Left colon (tissue), 2 donors: ENCODE data around the gene ST8SIA1. TPM values are rescaled to one million over a fixed set of nuclear protein-coding genes. Genes with fewer than 3 reads are reported as not detected.
A peak's percentile ranks its signal among the peaks of the same experiment; 100 is the strongest.

Experiments used
- ATAC-seq: fragments of 200-7000 bp; cut with Tn5 transposase; one replicate; pipeline ENCODE4 v1.9.1; 2020; ENCODE audit warnings: mild to moderate bottlenecking, moderate library complexity
- DNase-seq, 2 donors: peaks; one replicate each; pipeline ENCODE4 v3.0.0-alpha.2; 2020
- intact Hi-C, 2 donors: fragments of 100-400 bp; cut with DNase I in 1 of 2; cut with micrococcal nuclease in 1 of 2; formaldehyde crosslinking; loops; one replicate each; pipeline versions ENCODE4 v1.11.2 to v1.14.0; 2022; cut with DNase I, micrococcal nuclease
- total RNA-seq, 2 donors: library from RNA; stranded (reverse); fragmentation: NEBNext Ultra II Directional; extraction: Animal tissue kit (Norgen Biotek cat#: 25700); gene quantifications; one replicate each; pipeline ENCODE4 v1.2.1, GENCODE V29; 2021
- donor health status: DM: no; HTN: no; CAD: no.
- donor health status: DM: yes; HTN: yes; CAD: no.

Gene ST8SIA1
- total RNA-seq, 2 donors from 2014 or later = 1.0 to 4.9 TPM

DNA sequence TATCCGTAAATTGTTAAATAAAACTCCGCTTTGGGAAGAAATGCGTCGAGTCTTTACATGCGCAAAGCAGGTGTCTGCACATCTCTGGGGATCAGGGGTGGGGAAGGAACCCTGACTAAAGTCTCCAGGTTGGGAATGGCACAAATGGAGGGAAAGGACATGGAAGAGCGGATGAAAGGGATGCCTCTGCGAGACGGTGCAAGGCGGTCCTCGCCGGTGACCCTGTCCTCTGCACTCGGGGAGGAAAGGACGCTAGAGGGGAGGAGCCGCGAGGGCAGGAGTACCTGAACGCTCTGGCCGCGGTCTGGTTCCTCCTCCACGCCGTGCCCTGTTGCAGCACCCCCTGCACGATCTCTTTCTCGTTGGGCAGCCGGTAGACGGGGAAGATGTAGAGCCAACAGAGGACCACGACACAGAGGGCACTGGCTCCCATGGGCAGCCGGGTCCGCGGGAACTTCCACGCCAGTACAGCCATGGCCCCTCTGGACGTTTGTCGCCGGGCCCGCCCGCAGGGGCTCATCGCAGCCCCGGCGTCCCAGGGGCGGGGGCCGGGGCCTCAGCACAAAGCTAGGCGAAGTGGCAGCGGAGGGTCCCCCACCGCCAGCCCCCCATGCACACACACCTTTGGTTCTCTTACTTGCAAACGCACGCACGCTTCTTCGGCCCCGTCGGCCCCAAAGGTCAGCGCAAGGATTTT lies 646 bp downstream of the ST8SIA1 start:
- intact Hi-C loops = loop anchor here in 1 of 2 donors (10.0 kb wide), 2 partner anchors 111 to 249 kb away; no protein-coding TSS in a partner anchor
- DNase-seq (peak in 1 of 2 donors; percentile 17), ATAC-seq (peak; percentile 30)

DNA sequence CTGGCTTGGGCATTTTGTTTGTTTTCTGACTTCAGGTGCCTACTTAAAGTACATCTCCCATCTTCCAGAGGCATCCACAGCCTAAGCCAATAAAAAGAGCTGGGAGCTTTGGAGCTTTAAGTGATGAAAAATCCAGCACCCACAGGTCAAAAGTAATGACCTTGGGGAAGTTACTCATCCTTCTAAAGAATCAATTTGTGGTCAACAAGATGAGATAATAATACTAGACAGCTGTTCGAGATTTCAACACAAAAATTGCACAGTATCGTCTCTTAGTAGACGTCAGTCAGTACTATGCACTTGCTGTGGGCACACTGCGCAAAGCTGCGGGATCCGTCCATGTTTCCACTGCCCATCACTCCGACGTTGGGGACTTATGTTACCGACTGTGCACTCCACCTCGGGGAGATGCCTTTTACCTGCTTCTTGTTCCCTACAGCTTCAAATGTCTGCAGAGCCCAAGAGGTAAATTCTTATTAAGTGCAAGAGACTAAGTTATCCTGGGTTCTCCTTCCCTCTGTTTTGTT lies 1.3 kb downstream of the ST8SIA1 start:
- ATAC-seq (no peak), DNase-seq (no peak)
- intact Hi-C loops = loop anchor here in 1 of 2 donors (10.0 kb wide), 2 partner anchors 112 to 248 kb away; no protein-coding TSS in a partner anchor

DNA sequence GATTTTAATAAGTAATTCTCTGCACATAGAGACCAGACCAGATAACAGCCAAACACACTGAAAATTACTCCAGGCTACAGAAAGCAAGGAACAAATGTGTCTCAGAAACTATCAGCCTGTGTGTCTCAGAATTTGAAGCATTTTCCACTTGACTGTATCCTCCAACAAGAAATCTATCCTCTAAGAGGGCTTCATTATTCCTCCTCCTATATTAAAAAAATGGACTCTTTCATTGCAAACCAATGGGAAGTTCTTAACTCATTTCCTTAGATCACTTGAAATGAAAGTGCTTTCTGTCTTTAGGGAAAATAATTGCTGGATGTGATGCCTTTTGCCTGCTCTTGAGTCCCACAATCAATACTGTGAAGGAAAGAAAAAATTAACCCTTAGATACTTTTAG lies 2.3 kb downstream of the ST8SIA1 start:
- no peak for DNase-seq
- intact Hi-C loops = loop anchor here in 1 of 2 donors (10.0 kb wide), 2 partner anchors 113 to 247 kb away; no protein-coding TSS in a partner anchor
- ATAC-seq = no peak

DNA sequence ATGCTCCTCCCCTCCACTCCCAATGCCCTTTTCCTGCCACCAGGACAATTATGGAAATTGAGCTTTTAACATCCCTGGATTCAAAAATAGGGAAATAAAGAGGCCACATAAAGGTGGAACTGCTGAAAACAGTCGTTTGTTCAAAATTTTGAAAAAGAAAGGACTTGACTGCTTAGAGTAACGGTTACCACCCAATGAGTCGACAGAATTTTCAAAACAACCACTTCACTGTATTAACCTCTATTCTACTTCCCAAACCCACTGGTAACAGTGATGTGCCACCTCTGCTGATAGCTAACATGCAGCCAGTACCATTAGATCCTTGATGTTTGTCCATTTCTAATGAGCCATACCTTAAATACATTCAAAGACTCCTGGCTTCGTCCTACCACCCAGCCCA lies 4.9 kb downstream of the ST8SIA1 start:
- DNase-seq (no peak), ATAC-seq (no peak)
- intact Hi-C loops = loop anchor here in 1 of 2 donors (10.0 kb wide), 2 partner anchors 115 to 245 kb away; no protein-coding TSS in a partner anchor

DNA sequence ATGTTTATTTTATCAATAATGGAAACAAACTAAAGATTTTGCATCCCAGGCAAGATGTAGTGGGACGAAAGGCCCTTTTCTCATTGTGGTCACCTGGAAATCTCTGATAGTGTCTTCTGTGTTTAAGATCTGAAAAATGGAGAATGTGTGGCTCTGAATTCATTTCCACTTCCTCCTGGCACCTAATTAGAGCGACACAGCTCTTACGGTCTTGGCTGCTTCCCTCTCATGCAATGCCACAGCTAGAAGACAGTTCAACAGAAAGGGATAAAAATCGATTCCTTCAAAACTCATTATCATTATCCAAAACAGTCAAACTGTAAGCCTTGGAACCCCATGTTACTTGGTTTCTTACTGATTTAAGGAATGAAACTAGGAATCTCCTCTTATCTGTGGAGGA lies 9.3 kb downstream of the ST8SIA1 start:
- DNase-seq = no peak
- ATAC-seq = no peak
- intact Hi-C loops = no loop called here

DNA sequence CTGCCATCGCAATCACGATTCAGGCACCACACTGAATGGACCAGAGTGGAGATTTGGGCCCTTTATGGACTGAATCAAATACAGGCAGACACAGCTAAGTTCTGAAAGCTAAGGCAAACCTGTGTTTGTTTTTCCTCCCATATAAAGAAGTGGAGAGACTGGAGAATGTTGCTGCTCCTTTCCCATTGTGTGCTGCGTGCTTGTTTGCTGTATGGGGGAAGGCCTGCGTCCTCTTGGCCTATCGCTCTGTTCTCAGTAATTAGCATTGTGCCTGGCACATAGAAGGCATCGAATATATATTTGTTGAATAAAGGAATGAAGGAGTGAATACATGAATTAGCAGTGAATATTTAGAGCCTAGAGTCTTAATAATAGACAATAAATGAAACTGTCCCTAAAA lies 12.4 kb downstream of the ST8SIA1 start:
- intact Hi-C loops = no loop called here
- DNase-seq = no peak
- no peak for ATAC-seq

DNA sequence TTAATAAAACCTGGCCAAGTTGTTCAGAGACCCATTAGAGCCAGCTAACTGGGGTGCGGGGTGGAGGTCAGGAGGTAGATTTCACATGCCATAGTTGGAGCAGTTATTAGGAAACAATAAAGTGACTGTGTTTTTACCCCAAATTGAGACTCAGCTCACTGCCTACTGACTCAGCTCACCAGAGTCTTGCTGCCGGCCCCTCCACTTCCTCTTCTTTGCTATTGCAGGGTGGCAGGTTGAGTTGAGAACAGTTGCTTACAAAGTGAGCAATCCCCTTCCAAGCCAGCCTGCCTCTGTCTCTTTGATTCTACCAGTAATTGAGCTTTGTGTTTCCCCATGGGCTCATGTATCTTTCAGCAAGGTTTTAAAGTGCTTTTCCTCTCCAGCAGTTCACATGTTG lies 12.9 kb downstream of the ST8SIA1 start:
- intact Hi-C loops = no loop called here
- ATAC-seq (no peak), DNase-seq (no peak)

DNA sequence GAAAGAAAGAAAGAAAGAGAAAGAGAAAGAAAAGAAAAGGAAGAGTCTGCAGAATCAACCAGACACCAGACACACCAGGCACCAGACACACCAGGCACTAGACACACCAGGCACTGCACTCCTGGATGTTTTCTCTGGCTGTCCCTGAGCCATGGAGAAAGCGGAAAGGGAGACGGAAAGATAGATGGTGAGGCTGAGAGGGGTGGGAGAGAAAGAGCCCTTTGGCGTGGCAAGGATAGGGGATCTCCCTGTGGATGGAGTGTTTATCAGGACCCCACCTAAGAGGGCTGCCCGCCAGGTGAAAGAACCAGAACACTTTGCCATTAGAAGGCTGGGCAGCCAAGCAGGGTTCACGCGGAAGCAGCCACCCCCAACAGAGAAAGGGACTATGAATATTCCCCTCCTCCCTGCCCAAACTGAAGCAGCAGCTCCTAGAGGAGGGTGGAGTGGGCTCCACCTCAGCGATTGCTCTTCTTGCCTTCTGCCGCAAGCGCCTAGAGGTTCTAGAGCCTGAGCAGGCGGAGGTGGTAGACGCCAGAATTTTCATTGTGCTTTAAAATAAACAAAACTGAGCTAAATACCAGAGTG lies 13.4 kb downstream of the ST8SIA1 start:
- no peak for DNase-seq
- ATAC-seq = no peak
- intact Hi-C loops = no loop called here

DNA sequence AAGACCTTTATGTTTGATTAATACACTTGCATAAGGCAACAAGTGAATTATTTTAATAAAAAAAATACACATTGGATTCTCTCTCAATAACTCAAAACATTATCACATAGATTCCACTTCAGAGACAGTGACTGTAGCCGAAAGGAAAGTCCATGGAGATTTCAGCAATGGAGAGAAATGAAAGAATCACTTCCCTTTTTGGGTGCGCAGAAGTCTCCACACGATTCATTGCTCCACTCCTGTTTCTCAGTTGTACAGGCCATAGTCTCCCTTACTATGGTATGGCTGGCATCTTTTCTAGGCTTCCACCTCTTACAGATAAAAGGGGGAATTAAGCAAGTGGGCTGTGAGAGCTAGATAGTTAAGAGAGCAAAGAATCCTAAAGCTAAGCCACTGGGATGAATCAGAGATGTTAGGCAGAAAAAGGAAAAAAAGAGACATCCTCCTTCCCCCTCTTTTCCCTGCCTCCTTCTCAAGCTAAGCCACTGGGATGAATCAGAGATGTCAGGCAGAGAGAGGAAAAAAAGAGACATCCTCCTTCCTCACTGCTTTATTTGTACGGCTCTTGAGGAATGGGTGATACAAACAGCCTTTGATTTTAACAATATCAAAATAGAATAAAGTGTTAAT lies 16.3 kb downstream of the ST8SIA1 start:
- ATAC-seq (no peak), DNase-seq (no peak)
- intact Hi-C loops = no loop called here

DNA sequence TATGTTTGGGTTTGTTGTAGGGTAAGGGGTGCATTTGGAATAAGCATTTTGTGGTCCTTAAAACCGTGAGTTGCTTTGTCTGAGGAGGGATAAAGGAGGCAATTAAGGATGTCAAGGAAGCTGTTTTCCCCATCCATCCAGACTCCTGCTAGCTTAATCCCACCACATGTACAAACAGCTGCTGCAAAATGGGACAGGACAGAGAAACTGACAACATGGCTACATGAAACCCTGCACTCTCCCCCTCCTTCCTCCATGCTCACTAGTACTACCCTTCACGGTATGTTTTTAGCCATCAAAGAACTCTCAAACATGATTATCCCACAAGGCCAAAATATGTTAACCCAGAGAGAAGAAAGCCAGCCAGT lies 20.6 kb downstream of the ST8SIA1 start:
- DNase-seq = no peak
- ATAC-seq = no peak
- intact Hi-C loops = no loop called here

DNA sequence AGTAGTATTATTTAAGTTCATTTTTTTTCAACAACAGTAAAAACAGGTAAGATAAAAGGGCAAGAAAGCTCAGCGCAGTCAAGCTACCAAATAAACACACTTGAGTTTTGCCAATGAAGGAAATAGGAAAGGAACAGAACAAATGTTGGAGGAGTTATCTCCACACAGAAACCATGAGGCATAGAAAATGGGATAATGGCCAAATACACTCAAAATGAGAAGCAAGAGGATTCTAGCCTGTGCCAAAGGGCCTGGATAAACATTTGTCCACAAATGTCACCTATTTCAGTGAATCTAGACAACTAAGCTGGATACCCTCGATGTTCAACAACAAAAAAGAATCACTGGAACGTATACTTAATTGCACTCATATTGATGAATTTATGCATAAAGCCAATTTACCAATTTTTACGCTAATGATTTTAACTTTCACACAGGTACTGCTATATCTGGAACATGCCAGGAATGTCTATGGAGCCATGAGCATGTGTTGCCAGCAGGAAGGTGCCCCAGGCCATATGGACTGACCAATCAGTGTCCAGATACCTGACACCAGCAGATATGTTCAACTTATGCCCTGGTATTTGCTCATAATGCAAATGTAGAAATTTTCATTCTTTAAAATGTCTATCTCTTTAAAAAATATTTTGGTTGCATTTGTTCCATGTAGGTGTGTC lies 21.1 kb downstream of the ST8SIA1 start:
- intact Hi-C loops = no loop called here
- ATAC-seq = no peak
- no peak for DNase-seq

DNA sequence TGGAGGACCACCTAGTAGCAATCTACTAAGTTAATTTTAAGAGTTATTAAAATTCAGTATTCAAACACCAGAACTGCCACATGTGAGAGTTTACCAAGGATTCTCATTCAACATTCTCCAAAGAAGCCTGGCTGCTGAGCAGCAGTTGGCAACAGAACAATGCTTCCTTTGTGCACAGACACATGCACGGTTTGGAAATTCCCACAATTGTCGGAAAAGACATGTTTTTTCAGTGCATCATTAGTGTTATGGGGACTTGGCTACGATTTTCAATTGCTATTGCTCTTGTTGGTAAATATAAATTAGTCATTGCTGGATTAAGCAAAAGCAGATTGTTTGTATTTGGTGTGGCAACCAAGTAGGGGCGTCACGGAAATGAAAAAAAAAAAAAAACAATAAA lies 22.2 kb downstream of the ST8SIA1 start:
- intact Hi-C loops = no loop called here
- ATAC-seq = no peak
- no peak for DNase-seq

DNA sequence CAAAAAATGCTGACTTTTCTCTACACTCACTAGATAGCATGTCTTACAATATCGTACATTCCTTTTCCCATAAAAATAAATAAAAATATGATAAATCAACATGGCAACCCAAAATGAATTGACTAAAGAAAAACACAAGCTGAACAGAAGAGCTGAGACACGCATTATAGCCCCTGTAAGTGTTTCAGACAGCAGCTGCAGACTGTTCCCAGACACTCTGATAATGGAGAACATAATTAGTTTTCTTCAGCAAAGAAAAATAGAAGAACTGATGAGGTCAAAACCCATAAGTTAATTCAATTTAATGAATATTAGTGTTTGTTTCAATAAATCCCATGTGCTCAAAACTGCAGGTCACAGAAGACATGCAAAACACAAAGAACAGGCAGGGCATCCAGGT lies 23.8 kb downstream of the ST8SIA1 start:
- ATAC-seq (no peak), DNase-seq (no peak)
- intact Hi-C loops = no loop called here

DNA sequence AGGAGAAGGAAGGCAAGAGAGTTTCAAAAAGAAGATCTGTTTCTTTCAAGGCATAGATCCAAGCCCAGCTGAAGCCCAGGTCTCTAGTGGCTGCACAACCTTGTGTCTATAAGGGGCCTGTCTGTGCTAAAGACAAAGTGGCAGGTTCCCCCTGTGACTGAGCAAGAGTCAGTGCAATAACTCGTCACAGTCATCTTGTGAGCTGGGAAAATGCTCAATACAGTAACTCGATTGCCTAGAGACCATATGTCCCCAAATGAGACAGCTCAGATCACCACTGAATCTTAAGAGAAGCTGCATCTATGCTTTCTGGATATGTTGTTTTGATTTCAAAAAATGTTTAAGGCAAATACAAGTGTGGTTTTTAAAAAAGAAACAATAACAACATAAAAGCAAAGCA lies 24.2 kb downstream of the ST8SIA1 start:
- intact Hi-C loops = no loop called here
- ATAC-seq (no peak), DNase-seq (no peak)

DNA sequence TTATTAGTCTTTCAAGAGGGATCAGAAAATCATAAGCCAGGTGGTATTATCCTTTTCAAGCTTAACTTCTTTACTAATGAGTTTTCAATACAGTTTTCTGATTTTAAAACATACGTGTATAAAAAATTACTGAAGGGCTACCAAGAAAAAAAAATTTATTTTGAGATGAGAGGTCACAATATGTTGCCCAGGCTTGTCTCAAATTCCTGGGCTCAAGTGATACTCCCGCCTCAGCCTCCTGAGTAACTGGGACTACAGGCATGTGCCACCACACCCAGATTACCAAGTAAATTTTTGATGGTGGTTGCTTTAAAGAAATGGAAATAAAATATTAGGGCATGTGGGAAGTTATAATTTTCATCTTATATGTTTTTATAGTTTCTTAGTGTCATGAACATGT lies 26.7 kb downstream of the ST8SIA1 start:
- ATAC-seq = no peak
- intact Hi-C loops = no loop called here

DNA sequence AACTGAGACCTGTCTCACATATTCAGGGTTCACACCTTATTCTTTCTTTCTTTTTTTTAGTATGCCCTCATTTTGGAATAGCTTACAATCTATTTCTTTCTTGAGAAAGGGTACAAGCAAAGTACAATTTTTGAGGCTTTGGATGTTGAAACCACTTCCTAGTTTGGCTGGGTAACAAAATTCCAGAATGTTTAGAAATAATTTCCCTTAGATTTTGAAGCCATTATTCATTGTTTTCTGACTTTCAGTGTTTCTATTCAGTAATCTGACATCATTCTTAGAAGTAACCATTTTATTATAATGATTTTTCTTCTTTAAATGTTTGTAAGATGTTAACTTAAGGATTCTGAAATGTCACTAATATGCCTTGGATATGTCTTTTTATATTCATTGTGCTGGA lies 28.2 kb downstream of the ST8SIA1 start:
- DNase-seq = no peak
- intact Hi-C loops = no loop called here
- ATAC-seq = no peak

More for the DNA sequence above, 26.7 kb downstream of the ST8SIA1 start:
- no peak for DNase-seq

DNA sequence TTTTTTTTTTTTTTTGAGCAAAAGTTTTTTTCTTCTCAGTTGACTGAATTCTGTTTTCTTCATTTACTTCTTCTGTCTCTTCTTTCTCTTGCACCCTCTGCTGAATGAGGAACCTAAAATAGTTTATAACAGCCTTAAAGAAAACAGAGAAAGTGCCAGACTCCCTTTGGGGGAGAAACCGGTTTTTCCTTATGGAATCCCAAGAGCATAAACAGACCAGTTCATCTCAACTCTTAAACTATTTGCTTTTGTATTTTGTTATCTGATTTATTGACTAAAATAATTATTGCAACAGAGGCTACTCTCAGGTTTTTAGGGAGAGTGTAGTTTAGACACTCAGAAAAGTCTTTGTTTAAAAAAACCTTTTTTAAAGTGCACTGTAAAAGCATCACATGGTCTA lies 30.2 kb downstream of the ST8SIA1 start:
- DNase-seq = no peak
- intact Hi-C loops = no loop called here
- ATAC-seq = no peak

DNA sequence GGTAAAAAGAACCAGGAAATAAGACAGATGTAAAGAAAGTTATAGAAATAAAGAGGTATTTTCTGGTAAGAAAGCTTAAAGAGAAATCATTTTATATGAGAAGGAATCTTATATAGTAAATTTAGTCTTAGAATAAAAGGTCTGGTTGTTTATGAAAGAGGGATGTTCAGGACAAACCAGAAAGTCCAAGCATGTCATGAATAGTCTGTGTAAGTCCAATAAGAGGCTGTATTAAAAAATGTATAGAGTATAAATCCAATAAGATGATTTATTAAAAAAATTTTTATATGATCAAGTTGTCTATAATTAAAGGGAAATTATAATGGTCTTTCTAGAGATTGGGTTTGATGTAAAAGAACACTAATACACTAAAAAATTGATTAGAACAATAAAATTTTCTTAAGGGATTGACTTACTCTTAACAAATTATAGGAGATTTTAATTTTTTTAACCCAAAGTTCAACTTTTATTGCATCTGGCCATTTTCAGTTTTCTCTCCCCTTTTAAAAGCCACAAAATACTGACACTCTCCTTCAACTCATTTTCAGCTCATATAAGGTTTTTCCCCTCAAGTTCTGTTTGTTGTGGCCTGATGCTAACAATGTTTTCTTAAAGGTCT lies 35.1 kb downstream of the ST8SIA1 start:
- no peak for DNase-seq
- intact Hi-C loops = no loop called here
- ATAC-seq = no peak

DNA sequence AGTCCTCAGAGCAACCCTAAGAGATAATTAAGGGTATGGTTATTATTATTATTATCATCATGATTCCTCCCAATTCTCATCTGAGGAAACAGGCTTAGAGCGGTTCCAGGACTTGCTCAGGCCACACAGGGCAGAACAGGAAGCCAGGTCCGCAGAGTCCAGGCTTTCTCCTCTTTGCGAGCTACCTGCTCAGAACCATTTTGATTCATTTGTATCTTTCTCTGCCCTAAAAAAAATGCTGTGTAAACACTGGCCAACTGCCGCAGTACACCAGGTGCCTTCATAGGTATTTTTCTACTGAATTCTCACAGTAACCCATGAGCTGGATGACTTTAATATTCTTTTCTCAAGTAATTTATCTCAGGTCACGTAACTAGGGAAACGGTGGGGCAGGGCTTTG lies 45.3 kb downstream of the ST8SIA1 start:
- ATAC-seq (no peak), DNase-seq (no peak)
- intact Hi-C loops = no loop called here
